ENCODE data around the gene UBE2H. TPM values are rescaled to one million over a fixed set of nuclear protein-coding genes. Genes with fewer than 3 reads are reported as not detected.

Gene UBE2H
- total RNA-seq, 1 experiment from 2014 or later: 58.0 TPM

- intact Hi-C loops (cut with micrococcal nuclease; ENCODE audit: unreplicated experiment) (no loop called here), in situ Hi-C loops (cut with HindIII; ENCODE audit: low pct_unique_long_range_greater_than_20kb, low sequenced_read_pairs) (no loop called here)
- H3K9me3 ChIP-seq (ENCODE audit: control insufficient read depth, insufficient read depth, low read depth, low read length): no peaks in the 10 kb centered on the region
- ChIA-PET POLR2A (no interaction called here), CTCF (no interaction called here)
- H3K36me3 ChIP-seq (ENCODE audit: control insufficient read depth, insufficient read depth, low read length): no peaks in the 10 kb centered on the region
- DNase-seq (ENCODE audit: low read depth, low spot score): no peak
- no peak overlapping the region for H3K4me3 ChIP-seq (ENCODE audit: low read depth in 2 of 2, low read length in 2 of 2)
- no peak for TF ChIP-seq REST (IDR thresholded peaks at IDR 0.05; ENCODE audit: insufficient read depth in 1 of 2, low read depth in 2 of 2, low read length in 1 of 2)
- no peak overlapping the region; the same call in 1 of the 2 replicates for H3K27ac ChIP-seq (ENCODE audit: low read length)
- ATAC-seq: no peak
- no TSS peak for BruUV-seq (replicated peaks)
- no peaks in the 10 kb centered on the region for H3K27me3 ChIP-seq (ENCODE audit: control insufficient read depth, insufficient read depth, low read length)
- peaks cover 9% of the 10 kb centered on the region; the same call in 1 of the 2 replicates for H3K4me1 ChIP-seq (ENCODE audit: control insufficient read depth, insufficient read depth, low read length)
Observed at GRCh38 chr7:129843978-129844840, 108.6 kb downstream of the UBE2H start.

- BruUV-seq (replicated peaks): no TSS peak
- Histone ChIP-seq H3K4me1 (ENCODE audit: control insufficient read depth, insufficient read depth, low read length) (peaks cover 9% of the 10 kb centered on the region; the same call in 1 of the 2 replicates), H3K9me3 (ENCODE audit: control insufficient read depth, insufficient read depth, low read depth, low read length) (no peaks in the 10 kb centered on the region), H3K36me3 (ENCODE audit: control insufficient read depth, insufficient read depth, low read length) (no peaks in the 10 kb centered on the region), H3K27ac (ENCODE audit: low read length) (no peak overlapping the region; the same call in 1 of the 2 replicates), H3K4me3 (ENCODE audit: low read depth in 2 of 2, low read length in 2 of 2) (no peak overlapping the region), H3K27me3 (ENCODE audit: control insufficient read depth, insufficient read depth, low read length) (no peaks in the 10 kb centered on the region)
- TF ChIP-seq REST (IDR thresholded peaks at IDR 0.05; ENCODE audit: insufficient read depth in 1 of 2, low read depth in 2 of 2, low read length in 1 of 2): no peak
- no peak for TF ChIP-seq POLR2AphosphoS5 (IDR thresholded peaks at IDR 0.05; ENCODE audit: low read depth, low read length)
- no peak for TF ChIP-seq SIN3A (IDR thresholded peaks at IDR 0.05; ENCODE audit: borderline replicate concordance, insufficient read depth, low read depth, low read length)
- no peak for TF ChIP-seq TCF7L2 (IDR thresholded peaks at IDR 0.05; ENCODE audit: low read depth, low read length)
- no peak for TF ChIP-seq CTCF (IDR thresholded peaks at IDR 0.05)
- CTCF ChIA-PET: no interaction called here
- intact Hi-C loops (cut with micrococcal nuclease; ENCODE audit: unreplicated experiment) (no loop called here), in situ Hi-C loops (cut with HindIII; ENCODE audit: low pct_unique_long_range_greater_than_20kb, low sequenced_read_pairs) (no loop called here)
- ATAC-seq (no peak), DNase-seq (ENCODE audit: low read depth, low spot score) (no peak)
- POLR2A ChIA-PET: no interaction called here
Observed at GRCh38 chr7:129843365-129843898, 109.3 kb downstream of the UBE2H start.

Measured in Panc1 (cell line).